ENCODE results near the gene FAM240B.

- TF ChIP-seq CTCF (IDR thresholded peaks at IDR 0.05; ENCODE audit: low read depth, low read length) (no peak), POLR2A (IDR thresholded peaks at IDR 0.05; ENCODE audit: extremely low read depth, insufficient read length) (no peak)
Observed at GRCh38 chr9:38682713-38683112, 37.2 kb downstream of the FAM240B start.
